Activated CD8-positive, alpha-beta memory T cell treated with anti-CD3 and anti-CD28 coated beads, Interleukin-2, amount 50 U/mL, for 1 hour (primary cell): ENCODE results near the gene ING5.

Experiments used
- DNase-seq: peaks from one replicate; pipeline ENCODE4 v3.0.0-alpha.2; 2020; ENCODE audit errors: extremely low read depth

Gene ING5

DNA sequence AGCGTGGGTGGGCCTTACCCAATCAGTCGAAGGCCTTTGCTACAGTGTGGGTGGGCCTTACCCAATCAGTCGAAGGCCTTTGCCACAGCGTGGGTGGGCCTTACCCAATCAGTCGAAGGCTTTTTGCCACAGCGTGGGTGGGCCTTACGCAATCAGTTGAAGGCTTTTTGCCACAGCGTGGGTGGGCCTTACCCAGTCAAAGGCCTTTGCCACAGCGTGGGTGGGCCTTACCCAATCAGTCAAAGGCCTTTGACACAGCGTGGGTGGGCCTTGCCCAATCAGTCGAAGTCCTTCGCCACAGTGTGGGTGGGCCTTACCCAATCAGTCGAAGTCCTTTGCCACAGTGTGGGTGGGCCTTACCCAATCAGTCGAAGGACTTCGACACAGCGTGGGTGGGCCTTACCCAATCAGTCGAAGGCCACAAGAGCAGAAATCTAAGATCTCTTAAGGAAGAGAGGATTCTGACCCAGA, 58.5 kb downstream of the ING5 start:
- no peak for DNase-seq

DNA sequence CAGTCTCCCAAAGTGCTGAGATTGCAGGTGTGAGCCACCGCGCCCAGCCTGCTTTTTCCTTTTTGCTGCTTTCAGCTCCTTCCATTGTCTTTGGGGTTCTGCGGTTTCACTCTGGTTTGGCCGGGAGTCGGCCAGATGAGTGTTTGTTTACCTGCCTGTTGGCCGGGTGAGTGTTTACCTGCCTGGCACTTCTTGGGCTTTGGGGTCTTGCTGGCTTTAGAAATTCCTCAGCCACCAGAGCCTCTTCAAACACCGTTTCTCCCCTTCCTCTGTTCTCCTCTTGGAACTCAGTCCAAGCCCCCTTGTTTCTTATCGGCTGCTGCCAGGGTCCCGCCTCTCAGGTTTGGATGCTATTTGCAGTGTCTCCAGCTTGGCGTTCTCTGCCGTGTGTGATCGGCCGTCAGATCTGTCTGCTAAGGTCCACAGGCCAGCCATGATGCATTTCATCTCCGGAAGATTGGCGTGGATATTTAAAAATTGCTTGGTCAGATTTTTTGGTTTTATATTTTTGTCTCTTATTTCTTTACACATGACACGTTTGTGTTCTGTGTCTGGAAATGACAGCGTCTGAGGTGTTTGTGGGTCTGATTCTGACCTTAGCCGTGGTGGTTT, 60.6 kb downstream of the ING5 start:
- no peak for DNase-seq

DNA sequence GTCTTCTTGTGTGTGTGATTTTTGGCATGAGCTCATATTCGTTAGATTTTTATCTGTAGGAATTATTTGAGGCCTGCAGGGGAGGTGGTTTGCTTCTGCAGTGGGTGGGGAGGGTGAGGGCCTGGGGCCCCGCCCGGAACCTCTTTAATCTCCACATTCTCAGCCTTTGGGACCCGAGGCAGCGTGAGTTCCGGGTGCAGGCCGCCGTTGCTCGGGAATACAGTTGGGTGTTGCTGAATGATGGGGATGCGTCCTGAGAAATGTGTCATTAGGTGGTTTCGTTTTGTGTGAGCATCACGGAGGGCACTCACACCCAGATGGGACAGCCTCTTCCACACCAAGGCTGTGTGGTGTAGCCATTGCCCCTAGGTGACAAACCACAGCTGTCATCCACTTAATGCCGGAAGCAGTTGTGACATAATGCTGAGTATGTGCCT, 61.1 kb downstream of the ING5 start:
- peak; percentile 57 for DNase-seq

DNA sequence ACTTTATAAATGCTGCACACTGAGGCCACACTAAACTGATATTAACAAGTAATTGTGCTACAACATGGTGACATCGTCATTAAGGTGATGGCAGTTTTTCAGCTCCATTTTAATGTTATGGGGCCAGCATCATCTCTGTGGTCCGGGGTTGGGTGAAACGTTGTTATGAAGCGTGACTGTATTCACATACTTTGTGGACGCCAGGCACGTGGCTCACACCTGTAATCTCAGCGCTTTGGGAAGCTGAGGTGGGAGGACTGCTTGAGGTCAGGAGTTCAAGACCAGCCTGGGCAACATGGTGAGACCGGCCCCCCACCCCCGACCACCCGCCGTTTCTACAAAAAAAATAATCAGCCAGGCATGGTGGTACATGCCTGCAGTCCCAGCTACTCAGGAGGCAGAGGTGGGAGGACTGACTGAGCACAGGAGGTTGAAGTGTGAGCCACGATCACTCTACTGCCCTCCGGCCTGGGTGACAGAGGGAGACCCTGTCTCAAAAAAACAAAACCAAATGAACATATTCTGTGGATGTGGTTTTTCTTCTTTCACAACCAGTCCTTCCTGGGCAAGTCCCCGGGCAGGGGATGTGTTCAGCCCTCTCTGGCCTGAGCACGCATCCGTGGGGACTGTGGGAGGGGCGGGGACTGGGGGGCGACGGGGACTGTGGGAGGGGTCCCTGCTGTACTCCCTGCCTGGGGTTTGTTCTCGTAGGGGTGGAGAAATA, 61.9 kb downstream of the ING5 start:
- DNase-seq = no peak

DNA sequence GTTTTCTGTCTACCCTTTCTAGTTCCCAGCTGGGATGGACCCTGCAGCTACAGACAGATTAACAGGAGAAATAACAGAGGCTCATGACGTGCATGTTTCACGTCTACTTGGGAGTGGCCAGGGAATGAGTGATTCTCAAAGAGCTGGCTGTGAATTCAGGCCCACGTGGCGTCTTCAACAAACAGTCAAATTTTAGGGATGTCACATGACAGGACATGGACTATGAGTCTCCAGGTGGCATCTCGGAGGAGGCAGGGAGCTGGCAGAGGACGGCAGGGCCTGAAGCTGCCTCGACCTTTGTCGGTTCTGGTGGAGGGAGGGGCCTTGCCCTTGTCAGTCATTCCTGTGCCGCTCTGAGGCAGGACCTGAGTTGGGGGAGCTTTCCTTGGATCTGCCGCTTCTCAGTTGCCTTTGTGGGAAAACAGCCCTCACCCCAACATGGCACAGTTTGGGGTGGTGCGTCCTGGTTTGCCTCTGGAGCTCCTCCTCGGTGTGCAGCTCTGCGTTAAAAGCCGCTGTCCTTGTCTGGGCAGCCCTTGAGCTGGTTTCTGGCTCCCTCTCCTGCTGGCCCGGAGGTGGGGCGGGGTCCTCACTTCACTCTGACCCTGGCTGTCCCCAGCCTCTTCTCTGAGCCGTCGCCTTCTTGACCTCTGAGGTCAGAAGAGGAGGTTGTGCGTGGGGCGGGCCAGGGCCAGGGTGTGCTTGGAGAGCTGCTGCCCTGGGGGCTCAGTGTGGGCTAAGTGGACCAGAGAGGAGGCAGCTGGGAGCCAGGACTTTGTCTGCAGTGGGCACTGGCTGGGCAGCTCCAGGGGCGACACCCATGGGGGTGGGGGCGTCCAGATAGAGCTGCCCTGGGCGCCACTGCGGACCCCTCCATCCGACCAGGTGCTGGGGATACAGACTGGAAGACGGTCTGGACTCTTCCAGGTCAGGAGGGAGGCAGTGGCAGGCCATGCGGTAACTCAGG, 62.7 kb downstream of the ING5 start:
- DNase-seq = no peak

DNA sequence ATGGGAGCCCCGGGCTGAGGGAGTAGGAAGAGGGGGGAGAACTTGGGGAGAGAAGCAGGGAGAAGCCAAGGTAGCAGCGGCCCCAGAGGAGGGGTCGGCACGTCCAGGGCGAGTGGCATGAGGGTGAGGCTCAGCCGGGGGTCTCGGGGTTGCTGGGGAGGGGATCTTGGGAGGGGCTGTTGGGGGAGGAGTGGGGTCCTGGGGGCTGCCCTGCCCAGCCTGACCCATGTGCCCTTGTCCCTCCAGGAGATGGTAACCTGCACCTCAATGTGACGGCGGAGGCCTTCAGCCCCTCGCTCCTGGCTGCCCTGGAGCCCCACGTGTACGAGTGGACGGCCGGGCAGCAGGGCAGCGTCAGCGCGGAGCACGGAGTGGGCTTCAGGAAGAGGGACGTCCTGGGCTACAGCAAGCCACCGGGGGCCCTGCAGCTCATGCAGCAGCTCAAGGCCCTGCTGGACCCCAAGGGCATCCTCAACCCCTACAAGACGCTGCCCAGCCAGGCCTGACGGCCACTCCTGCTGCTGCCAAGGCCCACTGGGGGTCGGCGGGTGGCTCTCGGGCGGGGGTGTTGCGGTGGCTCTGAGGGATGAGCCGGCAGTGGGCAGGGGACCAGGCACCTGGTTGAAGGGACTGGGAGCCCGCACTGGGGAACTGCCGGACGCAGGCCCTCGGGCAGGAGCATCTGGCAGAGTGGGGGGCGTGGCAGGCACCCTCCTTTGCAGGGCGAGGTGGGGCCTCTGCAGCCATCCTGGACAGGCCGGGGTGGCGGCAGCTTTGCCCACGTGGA, 65.8 kb downstream of the ING5 start:
- no peak for DNase-seq

DNA sequence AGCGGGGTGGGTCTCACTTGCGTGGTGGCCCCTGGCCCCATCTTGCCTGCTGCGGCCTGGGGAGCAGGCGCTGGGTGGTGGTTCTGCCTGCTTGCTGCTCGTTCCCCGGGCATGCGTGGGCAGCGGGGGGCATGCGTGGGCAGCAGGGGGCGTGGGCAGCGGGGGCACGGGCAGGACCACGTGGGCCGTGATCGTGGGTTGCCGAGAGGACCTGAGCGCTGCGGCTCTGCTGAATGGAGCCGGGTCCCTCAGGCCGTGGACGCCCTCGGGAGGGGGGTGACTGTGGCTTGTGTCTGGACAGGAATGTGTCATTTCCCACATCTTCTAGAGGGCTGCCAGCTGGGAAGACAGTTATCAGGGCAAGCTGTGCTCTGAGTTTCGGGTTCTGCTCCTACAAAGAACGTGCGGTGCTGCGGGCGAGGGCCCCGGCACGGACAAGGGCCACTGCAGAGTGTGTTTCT, 66.4 kb downstream of the ING5 start:
- no peak for DNase-seq

DNA sequence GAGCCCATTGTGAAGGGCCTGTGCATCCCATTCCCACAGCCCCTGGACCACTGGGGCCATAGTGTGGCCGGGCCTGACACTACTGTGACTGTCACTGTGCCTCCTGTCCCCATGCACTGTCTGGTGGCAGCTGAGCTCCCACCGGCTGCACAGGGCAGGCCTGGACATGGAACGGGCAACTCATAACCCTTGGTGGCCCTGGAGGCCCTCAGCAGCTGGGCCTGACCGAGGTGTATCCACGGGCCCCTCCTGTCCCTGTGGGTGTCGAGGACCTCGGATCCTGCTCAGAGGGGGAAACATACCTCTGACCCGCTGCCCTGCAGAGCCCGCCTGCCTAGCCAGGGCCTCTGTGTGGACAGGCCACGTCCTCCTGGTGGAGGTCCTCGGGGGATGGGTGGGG, 67.0 kb downstream of the ING5 start:
- no peak for DNase-seq

DNA sequence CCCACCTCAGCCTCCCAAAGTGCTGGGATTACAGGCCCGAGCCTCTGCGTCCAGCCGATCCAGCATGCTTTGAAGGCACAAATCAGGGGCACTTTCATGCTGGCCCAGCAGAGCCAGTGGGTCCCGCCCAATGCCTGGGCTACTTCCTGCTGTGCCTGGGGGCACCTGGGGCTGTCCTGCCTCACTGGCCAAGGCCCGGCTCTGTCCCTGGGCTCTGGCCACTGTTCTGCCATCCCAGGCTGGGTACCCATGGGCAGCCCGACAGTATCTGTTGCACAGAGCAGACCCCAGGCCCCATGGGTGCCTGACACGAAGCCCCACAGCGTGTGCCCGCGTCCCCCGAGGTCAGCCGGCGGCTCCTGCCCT, 68.0 kb downstream of the ING5 start:
- no peak for DNase-seq

DNA sequence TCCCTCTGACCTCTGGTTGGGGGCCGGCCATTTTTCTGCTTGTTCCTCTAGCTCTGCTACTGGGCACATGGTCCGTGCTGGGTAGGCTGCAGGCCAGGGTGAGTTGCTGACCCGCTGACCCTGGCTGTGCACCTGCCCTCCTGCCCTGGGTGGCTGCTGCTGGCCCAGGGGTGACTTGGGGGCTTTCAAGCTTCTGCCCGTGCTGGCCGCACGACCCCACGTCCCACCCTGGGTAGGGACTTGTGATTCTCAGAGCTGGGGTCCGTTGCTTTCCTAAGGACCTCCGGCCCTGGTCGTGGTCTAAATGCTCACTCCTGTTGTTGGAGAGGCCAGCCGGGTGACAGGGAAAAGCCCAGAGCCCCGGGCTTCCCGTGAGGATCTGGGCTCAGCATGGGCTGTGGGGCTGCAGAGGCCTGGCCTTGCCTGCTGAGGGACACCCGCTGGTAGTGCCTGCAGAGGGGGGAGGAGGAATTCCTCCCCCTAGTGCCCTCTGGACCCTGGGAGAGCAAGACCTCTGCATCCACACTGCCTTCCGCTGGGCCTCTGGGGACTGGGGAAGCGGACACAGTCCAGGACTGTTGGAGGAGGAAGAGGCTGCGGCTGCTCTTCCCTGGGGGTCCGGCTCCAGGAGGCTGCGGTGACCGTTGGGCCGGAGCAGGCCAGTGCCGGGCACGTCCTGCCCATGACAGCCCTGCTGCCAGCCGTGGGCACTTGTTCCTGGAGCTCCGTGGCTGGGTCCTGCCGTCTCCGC, 68.5 kb downstream of the ING5 start:
- no peak for DNase-seq

DNA sequence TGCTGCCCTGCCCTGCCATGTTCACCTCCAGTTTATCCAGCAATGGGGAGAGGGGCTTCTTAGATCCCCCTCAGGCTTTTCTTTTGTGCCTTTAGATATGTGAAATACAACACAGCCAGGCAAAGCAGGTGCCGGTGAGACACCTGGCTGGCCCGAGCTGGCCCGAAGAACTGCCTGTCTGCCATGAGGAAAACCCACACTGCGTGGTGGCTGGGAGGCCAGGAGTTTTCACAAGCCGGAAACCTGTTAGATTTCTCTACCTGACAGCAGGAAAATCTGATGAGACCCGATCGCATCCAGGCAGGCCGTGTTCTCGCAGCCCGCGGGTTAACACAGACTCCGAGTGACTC, 69.1 kb downstream of the ING5 start:
- DNase-seq = no peak

DNA sequence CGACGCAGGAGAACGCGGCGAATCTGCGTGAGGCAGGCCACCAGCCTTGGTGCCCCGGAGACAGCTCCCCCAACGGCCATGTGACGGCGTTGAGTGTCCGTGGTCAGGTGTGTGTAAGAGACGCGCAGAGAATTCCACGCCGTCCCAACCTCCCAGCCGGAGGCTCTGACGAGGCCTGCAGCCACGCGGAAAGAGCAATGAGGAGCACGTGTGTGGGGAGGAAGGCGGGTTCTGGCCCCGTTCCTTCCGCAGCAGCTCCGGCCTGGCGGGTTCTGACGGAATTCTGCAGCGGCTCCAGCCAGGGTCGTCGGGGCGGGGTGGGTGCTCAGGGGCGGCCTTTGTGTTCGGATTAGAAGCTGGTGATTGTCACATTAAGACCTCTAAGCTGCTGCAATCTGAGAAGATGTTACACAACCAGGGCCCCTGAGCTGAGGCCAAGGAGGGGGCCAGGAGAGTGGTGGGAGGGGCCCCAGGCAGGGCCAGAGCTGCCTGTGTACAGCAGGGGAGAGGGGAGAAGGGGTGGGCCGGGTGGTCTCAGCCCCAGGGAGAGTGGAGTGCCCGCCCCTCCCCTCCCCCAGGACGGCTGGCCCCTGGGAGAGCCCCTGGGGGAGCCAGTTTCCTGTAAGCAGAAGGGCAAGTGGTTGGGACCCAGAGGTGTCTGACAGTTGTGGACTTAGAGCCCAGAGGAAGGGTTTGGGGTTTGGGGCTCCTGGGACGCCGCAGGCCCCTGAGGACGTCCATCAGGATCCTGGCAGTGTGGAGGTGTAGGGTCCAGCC, 69.6 kb downstream of the ING5 start:
- no peak for DNase-seq

DNA sequence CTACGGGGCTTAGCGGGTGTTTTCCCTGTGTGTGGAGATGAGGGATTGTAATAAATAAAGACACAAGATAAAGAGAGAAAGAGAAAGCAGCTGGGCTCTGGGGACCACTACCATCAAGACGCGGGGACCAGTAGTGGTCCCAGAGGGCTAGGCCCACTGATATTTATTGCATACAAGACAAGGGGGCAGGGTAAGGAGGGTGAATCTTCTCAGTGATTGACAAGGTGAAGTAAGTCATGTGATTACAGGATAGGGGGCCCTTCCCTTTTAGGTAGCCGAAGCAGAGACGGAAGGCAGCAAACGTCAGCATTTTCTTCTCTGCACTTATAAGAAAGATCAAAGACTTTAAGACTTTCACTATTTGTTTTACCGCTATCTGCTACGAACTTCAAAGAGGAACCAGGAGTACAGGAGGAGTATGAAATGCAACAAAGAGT, 70.2 kb downstream of the ING5 start:
- no peak for DNase-seq

DNA sequence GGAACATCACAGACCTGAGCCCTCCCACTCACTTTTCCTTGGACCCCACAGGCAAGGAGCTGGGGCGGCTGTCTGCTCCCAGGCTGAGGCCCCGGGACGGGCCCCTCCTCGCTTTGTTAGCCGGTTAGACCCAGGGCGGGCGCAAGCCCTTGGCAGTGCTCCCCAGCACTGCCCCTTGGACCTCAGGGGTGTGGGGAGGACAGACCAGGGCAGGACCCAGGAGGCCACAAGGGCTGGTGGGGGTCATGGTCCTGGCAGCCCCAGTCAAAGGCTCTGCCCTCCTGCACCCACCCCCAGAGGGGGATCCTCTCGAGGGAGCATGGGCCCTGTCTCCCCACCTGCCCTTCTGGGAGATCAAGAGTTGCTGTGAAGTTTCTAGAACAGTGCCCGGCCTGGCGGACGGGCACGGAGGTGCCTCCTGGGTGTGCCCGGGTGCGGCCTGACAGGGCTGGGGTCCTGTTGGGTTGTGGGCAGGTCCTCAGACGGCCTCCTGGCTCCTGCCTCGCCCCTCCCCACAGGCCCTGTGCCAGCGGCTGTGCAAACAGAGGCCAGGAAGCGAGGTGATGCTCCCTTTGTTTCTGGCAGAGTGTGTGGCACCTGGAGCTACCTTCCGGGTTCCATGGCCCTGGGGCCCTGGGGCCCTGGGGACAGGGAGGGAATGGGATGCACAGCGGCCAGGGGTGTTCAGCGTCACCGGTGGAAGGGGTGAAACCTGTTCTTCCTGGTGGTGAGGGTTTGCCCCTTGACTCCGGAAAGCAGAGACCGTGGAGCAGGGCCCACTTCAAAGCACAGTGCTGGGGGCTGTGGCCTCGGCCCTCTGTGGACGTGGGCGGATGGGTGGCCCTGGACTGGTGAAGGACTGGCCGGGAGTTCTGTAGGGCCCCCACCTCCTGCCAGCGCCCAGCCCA, 71.9 kb downstream of the ING5 start:
- no peak for DNase-seq

DNA sequence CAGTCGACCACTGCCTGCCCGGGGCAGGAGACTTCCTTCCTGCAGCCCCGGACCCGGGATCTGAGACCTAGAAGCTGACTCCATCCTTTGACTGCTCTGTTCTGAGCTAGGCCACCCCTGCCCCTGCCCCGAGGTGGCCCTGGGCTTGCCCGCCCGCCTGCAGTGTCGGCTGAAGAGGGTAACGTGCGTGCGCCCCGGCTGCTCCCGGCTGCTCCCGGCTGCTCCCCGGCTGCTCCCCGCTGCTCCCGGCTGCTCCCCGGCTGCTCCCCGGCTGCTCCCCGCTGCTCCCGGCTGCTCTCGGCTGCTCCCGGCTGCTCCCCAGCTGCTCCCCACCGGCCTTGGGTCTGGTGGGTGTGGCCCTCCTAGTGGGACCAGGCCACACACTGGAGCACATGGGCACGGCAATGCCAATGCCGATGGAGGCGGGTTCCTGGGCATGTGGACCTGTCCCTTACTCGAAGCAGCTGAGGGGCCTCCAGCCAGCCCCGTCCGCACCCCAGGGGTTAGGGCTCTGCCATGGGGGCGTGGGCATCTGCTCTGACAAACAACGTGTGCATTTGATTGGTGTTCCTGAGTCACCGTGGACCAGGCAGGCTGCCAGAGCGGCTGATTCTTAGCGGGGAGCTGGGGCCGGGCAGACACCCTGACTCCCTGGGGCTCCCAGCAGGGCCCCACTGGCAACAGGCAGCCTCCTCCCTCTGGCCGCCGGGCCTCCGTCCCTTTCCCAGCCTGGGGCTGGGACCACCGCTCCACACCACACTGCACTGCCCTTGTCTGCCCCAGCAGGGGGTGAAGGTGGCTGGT, 72.8 kb downstream of the ING5 start:
- DNase-seq = no peak

DNA sequence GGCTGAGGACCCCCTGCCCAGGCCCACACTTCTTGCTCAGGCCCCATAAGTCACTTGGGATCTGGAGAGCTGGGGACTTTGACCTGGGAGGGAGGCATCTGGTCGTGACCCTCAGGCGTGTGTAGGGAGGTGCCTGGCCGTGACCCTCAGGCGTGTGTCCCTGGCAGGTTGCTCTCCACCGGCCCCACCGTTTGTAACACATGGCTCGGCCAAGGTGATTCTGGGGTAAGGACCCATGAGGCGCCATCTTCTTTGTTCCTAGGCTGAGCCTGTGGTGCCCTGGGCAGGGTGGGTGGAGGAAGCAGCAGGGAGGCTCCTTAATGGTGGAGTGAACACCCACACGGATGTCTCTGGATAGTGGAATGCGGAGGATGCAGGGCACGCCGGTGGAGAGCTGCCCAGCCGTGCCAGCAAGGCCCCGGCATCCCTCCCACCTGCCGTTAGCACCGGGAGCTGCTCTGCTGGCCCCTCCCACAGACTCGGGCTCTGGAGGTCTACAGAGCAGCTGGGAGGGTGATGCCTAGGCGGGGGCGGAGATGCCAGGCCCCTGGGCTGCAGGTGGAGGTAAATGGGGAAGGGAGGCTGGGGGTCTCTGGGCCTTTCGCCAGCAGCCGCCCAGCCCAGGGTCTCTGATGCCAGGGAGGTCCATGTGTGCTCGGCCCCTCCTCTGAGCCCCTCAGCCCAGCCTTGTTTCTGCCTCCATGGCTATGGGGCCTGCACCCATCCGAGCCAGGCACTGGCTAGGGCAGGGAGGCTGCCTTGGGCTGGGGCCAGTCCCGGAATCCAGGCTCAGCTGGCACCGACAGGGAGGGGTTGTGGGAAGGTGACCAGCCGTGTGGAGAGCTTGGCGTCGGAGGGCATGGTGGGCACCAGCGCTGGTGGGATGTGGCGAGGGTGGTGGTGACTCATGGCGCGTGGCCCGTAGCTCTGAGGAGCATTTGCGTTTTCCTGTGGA, 73.7 kb downstream of the ING5 start:
- DNase-seq = no peak
